NCI-H345 treated with DMSO at 0.1 percent for 48 hours (cell line): Measurements from ENCODE around the gene DIPK1B.
"Not testable (repeated sequence)": the region's sequence is repeated elsewhere in the genome, so short reads cannot be mapped to it uniquely, and the experiment has no call there.

Source experiments
- DNase-seq: peaks from one replicate; lab custom pipeline; 2025; ENCODE audit not compliant: unreplicated experiment; lab: John Stamatoyannopoulos, UW

The DIPK1B gene

GRCh38 chr9:136762915-136763648 is 50.7 kb downstream of the DIPK1B start:
- no peak for DNase-seq

DNA sequence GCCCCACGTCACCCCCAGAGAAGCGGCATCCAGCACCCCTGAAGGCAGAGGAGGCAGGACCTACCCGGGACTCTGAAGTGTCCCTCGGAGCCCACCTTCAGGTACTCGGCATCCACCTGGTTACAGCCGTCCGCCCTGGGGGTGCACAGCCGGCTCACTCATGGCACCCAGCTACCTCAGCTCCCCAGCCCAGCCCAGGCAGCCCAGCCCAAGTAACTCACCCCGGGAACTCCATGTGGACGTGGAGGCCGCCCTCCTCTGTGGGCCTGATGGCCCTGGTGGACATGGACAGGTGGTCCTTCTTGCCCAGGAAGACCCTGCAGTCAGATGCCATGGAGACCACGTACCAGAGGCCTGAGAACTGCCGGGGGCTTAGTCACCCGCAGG is 51.3 kb downstream of the DIPK1B start:
- DNase-seq, result no peak

- peak; percentile 75 for DNase-seq
These were observed 52.0 kb downstream of the DIPK1B start, which contains the start of gene LCN15 for GRCh38 chr9:136764301-136764891. TSS of gene LCN15 (minus strand) at chr9:136764518. CDS start at chr9:136764488, 30 bp downstream.

GRCh38 chr9:136765041-136765440 is 52.7 kb downstream of the DIPK1B start:
- DNase-seq, result no peak

DNA sequence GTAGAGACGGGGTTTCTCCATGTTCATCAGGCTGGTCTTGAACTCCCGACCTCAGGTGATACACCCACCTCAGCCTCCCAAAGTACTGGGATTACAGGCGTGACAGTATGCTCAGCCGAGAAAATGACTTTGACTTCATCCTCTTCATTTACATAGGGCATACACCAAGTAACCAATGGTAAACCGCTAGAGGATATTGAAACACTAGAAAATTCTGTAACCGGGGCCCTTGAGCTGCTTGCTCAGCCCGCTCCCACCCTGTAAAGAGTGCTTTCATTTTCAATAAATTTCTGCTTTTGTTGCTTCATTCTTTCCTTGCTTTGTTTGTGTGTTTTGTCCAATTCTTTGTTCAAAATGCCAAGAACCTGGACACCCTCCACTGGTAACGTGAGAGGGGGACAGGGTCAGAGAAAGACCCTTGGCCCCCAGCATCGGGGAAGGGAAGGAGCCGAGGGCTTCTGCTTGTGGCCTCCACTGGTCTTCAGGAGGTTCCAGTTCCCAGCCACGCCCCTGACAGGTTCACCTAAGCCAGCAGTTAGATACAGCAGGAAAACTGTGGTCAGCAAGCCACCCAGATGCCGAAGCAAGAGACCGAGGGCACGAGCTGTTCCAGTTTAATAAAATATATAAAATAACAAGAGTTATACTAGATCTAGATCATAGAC is 53.5 kb downstream of the DIPK1B start:
- not testable (repeated sequence) for DNase-seq

DNA sequence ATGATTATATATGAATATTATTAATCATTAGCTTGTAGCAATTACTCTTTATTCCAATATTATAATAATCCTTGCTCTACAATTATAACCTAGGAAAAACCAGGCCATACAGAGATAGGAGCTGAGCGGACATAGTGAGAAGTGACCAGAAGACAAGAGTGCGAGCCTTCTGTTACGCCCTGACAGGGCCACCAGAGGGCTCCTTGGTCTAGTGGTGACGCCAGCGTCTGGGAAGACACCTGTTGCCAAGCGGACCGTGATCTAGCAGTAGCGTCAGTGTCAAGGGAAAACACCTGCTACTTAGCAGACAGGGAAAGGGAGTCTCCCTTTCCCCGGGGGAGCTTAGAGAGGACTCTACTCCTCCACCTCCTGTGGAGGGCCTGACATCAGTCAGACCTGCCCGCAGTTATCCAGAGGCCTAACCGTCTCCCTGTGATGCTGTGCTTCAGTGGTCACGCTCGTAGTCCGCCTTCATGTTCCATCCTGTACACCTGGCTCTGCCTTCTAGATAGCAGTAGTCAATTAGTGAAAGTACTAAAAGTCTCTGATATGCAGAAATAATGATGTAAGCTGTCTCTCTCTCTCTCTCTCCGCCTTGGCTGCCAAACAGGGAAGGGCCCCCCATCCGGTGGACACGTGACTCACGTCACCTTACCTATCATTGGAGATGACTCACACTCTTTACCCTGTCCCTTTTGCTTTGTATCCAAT is 54.2 kb downstream of the DIPK1B start:
- DNase-seq, result peak; percentile 22

DNA sequence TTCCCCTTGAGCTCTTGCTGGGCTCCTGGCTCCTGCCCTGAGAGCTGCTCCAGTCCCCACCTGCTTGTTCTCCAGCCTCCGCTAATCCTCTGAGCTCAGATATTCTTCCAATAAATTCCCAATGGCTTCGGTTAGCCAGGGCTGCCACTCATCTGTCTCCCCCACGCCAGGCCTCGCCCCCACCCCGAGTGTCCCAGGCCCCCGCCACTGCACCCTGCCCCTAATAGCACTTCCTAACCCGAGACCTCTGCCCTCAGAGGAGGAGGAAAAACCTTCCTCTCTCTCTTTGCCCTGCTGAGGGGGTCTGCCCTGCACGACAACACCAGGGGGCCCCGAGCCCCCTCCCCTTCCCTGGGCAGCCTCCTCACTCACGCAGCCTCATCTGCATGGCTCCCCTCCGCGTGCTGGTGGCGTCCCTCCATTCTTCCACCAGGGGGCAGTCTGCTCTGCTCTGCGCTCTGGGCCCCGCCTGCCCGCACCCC is 57.4 kb downstream of the DIPK1B start:
- DNase-seq, result no peak

DNA sequence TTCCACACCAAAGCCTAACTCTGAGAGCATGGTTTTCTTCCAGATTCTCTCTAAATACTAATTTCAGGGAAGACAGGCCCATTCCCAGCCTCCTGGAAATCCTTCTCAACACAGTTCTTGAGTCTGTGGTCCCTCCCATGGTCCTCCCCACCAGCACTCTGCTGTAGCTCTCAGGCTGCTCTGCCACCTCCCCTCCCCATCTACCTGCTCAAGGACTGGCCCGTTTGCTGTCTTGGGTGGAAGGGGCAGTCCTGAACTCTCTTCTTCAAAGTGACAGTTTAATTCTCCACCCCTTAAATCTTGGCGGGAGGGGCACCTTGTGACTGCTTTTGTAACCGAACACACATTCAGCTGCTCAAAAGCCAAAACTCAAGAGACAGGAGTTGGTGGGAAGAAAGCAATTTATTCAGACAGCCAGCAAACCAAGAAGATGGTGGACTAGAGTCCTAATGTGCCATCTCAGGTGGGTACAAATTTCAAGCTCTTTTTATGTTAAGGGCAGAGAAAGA is 59.6 kb downstream of the DIPK1B start:
- DNase-seq, result no peak

- no peak for DNase-seq
These were observed 61.1 kb downstream of the DIPK1B start for GRCh38 chr9:136773386-136774044.
